GM18870 (cell line): ENCODE data around the gene KMT2C.
"Not testable (repeated sequence)": the region's sequence is repeated elsewhere in the genome, so short reads cannot be mapped to it uniquely, and the experiment has no call there.

Experiments used
- ATAC-seq: cut with Tn5 transposase; IDR thresholded peaks from one replicate; pipeline ENCODE4 v1.9.1; 2021; ENCODE audit warnings: moderate library complexity; ENCODE audit not compliant: unreplicated experiment

KMT2C gene

GRCh38 chr7:152442330-152442835, 6.6 kb upstream of the KMT2C start:
- ATAC-seq = no peak

DNA sequence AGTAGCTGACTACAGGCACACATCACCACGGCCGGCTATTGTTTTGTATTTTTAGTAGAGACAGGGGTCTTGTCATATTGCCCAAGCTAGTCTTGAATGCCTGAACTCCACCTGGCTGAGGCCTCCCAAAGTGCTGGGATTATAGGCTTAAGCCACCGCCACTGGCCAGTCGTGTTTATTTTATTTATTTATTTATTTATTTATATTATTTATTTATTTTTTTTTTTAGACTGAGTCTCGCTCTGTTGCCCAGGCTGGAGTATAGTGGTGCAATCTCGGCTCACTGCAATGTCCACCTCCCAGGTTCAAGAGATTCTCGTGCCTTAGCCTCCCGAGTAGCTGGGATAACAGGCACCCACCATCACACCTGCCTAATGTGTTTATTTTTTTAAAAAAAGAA, 6.0 kb upstream of the KMT2C start:
- not testable (repeated sequence) for ATAC-seq

GRCh38 chr7:152441168-152441567, 5.4 kb upstream of the KMT2C start:
- ATAC-seq = not testable (repeated sequence)

GRCh38 chr7:152438017-152438416, 2.2 kb upstream of the KMT2C start:
- not testable (repeated sequence) for ATAC-seq

- not testable (repeated sequence) for ATAC-seq
Measured at GRCh38 chr7:152436931-152437575, 1.2 kb upstream of the KMT2C start.

DNA sequence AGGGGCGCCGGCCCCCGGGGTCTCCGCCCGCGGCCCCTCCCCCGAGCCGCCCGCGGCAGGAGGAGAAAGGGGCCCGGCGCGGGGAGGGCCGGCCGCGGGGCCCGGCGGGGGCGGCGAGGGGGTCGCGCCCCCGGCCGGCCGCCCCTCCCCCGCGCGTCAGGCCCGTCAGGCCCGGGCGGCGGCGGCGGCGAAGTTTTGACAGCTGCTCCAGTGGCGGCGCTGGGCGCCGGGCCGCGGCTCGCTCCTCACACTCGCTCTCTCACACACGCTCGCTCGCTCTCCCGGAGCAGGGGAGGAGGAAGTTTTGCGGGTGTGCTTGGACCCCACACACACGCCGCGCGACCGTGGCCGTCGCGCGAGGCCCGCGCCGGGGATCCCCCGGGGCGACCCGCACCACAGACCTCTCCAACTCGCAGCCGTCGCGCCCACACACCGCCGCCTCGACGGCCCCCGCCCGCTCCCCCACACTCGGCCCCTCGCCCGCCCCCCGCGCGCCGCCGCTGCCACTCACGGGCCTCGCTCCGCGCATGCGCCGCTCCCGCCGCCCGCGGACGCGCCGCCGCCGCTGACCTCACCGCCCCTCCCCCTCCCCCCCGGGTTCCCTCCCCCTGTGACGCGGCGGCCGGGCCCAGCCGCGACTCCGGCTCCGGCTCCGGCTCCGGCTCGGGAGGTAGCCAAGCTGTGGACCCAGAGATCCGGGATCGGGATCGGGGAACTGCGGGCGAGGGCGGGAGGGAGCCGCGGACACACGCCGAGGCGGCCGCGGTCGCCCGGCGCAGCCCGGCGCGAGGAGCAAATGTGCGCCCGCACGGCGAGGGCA, 518 bp upstream of the KMT2C start:
- ATAC-seq = no peak

- peak; percentile 40 for ATAC-seq
Measured at GRCh38 chr7:152434511-152435383, 1.1 kb downstream of the KMT2C start.

DNA sequence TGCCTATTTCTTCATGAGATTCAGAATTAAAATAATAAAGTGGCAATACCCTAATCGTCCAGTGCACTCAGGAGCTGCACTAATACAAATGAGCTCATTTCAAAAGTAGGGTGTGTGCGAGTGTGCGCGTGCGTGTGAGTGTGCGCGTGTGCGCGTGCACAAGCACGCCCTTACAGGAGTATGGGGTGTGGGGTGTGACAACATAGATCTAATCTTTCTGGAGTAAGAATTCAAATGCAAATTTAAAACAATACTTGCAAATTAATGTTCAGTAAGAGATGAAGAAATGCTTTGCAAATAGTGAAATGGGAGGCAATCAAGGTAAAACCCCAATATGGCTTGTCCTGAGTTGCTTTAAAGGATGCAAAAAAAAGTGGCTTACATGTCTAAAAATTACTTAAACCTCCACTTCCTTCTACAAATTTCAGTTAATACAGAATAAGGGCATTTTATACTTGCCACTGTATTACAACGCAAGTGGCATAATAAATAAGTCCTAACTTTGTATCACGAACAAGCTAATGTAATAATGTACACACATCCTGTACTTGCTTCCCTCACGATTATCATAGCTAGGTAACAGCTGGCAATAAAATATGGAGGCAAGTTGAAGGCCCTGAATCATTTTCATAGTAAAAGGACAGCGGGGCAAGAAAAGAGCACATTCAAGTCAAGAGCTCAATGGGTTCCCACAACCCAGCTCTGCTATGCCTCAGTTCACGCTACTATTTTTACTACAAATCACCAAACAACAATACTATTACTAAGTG, 1.9 kb downstream of the KMT2C start:
- ATAC-seq = peak; percentile 36

DNA sequence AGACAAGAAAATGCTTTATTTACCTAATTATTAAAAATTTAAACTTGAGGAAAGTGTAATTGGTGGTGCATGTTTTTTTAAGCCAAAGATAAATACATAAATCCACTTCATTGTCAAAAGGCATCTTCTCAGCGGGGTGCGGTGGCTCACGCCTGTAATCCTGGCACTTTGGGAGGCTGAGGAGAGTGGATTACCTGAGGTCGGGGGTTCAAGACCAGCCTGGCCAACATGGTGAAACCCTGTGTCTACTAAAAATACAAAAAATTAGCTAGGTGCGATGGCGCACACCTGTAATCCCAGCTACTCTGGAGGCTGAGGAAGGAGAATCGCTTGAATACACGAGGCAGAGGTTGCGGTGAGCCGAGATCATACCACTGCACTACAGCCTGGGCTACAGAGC, 3.1 kb downstream of the KMT2C start:
- not testable (repeated sequence) for ATAC-seq

- ATAC-seq = no peak
Measured at GRCh38 chr7:152430854-152431253, 4.9 kb downstream of the KMT2C start.

GRCh38 chr7:152430118-152430517, 5.7 kb downstream of the KMT2C start:
- ATAC-seq = not testable (repeated sequence)

DNA sequence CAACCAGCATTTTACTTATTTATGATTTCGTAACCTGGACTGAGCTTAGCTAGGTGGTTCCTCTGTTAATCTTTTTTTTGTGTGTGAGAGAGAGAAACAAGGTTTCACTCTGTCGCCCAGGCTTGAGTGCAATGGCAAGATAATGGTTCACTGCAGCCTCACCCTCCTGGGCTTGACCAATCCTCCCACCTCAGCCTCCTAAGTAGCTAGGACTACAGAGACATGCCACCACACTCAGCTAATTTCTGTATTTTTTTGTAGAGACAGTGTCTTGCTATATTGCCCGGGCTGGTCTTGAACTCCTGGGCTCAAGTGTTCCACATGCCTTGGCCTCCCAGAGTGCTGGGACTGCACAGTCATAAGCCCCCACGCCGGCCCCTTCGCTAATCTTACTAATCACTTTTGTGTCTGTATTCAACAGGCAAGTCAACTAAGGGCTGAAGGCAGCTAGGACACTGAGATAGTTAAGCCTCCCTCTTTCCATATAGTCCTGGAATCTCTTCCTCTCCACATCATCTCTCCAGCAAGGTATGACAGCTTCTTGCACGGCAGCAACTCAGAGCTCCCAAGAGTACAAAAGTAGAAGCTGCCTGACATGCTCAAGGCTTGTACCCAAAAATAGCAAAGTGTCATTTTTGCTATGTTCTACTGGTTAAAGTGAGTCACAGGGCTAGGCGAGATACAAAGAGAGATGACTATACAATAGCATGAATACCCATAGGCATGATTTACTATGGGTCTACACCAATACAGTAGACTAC, 11.3 kb downstream of the KMT2C start:
- no peak for ATAC-seq

- ATAC-seq = no peak
Measured at GRCh38 chr7:152423991-152424347, 11.8 kb downstream of the KMT2C start.

DNA sequence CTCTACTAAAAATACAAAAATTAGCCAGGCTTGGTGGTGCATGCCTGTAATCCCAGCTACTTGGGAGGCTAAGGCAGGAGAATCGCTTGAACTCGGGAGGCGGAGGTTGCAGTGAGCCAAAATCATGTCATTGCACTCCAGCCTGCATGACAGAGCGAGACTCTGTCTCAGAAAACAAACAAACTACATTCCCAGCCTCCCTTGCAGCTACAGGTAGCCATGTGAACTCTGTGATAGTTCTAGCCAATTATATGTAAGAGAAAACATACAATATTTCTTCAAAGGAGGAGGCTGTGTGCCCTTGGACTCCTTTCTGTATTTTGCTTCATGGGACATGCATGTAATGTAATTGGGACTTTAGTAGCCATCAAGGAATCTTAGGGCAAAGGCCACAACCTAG, 12.6 kb downstream of the KMT2C start:
- ATAC-seq = not testable (repeated sequence)

GRCh38 chr7:152420950-152421349, 14.9 kb downstream of the KMT2C start:
- ATAC-seq = not testable (repeated sequence)

- ATAC-seq = no peak
Measured at GRCh38 chr7:152419473-152420429, 16.1 kb downstream of the KMT2C start.

DNA sequence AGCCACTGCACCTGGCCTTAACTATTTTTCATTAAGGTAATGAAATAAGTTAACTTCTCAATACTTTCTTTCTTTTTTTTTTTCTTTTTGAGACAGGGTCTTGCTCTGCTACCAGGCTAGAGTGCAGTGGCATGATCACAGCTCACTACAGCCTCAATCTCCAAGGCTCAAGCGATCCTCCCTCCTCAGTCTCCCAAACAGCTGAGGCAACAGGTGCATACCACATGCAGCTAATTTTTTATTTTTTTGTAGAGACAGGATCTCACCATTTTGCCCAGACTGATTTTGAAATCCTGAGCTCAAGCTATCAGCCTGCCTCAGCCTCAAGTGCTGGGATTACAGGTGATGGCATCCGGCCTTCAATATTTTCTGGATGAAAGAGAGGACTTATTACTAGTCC, 21.0 kb downstream of the KMT2C start:
- ATAC-seq = no peak

- ATAC-seq = no peak
Measured at GRCh38 chr7:152411389-152411788, 24.4 kb downstream of the KMT2C start.

GRCh38 chr7:152406491-152406890, 29.3 kb downstream of the KMT2C start:
- no peak for ATAC-seq
